ENCODE data around the gene KRTAP9-8.
"Not testable (repeated sequence)": the region's sequence is repeated elsewhere in the genome, so short reads cannot be mapped to it uniquely, and the experiment has no call there.

The KRTAP9-8 gene, protein sequence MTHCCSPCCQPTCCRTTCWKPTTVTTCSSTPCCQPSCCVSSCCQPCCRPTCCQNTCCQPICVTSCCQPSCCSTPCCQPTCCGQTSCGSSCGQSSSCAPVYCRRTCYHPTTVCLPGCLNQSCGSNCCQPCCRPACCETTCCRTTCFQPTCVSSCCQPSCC

DNA sequence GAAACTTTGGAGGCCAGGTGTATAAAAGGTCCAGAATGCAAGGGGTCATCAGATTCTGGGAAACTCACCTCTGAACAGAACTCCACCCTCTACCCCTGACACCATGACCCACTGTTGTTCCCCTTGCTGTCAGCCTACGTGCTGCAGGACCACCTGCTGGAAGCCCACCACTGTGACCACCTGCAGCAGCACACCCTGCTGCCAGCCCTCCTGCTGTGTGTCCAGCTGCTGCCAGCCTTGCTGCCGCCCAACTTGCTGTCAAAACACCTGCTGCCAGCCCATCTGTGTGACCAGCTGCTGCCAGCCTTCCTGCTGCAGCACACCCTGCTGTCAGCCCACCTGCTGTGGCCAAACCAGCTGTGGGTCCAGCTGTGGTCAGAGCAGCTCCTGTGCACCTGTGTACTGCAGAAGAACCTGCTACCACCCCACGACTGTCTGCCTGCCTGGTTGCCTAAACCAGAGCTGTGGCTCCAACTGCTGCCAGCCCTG, at the start of gene KRTAP9-8:
KRTAP9-8 (plus strand) TSS at position 51 of the 489 bp plus-strand sequence; CDS start at position 104, 53 bp downstream.
- not testable (repeated sequence) for DNase-seq

DNA sequence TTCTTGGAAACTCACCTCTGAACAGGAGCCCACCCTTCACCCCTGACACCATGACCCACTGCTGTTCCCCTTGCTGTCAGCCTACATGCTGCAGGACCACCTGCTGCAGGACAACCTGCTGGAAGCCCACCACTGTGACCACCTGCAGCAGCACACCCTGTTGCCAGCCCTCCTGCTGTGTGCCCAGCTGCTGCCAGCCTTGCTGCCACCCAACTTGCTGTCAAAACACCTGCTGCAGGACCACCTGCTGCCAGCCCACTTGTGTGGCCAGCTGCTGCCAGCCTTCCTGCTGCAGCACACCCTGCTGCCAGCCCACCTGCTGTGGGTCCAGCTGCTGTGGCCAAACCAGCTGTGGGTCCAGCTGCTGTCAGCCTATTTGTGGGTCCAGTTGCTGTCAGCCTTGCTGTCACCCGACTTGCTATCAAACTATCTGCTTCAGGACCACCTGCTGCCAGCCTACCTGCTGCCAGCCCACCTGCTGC, 47.9 kb upstream of the KRTAP9-8 start, which contains the start of gene KRTAP9-1:
KRTAP9-1 (plus strand) TSS at position 51 of the 482 bp plus-strand sequence; CDS start at position 51, 0 bp downstream.
- DNase-seq: not testable (repeated sequence)

DNA sequence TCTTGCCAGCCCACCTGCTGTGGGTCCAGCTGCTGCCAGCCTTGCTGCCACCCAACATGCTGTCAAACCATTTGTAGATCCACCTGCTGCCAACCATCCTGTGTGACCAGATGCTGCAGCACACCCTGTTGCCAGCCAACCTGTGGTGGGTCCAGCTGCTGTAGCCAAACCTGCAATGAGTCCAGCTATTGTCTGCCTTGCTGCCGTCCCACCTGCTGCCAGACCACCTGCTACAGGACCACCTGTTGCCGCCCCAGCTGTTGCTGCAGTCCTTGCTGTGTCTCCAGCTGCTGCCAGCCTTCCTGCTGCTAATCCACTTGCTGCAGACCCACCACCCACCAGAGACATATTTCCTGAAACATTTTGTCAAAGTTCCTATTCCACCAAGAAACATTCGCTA, 47.5 kb upstream of the KRTAP9-8 start:
- DNase-seq: no peak

DNA sequence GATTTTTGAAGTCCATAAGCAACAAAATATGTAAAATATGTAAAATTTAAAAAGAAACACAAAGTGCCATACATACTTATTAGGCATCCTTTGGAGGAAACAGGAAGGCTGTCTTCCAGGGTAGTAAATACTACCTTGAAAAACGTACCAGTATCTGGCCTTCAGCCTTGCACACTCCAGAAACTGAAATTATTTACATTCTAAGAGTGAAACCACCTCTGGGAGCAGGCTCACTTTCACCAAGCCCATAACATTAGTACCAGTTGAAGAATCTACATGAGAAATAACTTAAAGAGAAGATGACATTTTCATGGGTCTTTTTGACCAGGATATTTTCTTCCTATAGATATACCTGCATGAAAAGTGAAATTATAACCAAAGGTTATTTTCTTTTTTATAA, 41.7 kb upstream of the KRTAP9-8 start:
- no peak for DNase-seq

DNA sequence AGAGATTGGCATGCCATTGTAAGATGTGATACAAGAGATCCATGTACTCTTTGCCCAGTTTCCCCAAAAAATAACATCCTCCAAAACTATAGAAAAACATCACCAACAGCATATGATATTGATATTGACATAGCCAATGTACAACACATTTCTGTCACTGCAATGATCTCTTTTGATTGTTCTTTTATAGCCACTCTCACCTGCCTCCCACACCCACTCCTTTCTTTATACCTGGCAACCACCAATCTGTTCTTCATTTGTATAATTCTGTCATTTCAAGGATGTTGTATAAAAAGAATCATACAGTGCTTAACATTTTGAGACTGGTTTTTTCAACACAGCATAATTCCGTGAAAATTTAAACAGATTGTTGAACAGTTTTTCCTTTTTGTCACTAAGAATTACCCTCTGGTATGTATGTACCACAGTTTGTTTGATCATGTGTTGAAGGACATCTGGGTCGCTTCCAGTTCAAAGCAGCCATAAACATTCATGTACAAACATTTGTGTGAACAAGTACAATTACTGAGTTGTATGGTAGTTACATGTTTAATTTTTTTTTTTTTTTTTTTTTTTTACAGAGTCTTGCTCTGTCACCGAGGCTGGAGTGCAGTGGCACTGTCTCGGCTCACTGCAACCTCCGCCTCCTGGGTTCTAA, 38.2 kb upstream of the KRTAP9-8 start:
- DNase-seq: no peak

DNA sequence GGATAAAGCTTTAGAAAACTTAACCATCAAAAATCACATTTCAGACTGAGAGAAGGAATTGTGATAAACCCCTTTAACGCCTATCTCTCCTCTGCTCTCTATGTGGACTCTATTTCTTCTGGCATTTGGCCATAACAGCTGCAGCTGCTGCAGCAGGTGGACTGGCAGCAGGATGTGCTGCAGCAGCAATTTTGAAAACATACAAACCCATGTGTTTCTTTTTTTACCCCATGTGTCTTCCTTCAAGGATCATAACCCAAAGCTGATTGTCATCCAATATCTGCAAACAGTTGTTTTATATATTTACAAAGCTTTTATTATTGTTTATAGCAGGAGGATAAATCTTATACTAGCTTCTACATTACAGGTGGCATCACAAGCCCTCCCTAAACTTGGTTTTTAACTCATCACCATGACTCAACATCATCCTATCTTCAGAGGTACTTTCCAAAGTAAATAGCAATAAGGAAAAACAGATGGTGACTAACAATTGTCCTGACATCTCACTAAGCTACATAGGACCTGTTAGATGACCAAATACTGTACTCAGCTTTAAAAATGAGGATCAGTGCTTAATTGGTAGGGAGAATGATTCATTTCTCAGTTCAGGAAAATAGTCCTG, 25.8 kb upstream of the KRTAP9-8 start:
- no peak for DNase-seq

DNA sequence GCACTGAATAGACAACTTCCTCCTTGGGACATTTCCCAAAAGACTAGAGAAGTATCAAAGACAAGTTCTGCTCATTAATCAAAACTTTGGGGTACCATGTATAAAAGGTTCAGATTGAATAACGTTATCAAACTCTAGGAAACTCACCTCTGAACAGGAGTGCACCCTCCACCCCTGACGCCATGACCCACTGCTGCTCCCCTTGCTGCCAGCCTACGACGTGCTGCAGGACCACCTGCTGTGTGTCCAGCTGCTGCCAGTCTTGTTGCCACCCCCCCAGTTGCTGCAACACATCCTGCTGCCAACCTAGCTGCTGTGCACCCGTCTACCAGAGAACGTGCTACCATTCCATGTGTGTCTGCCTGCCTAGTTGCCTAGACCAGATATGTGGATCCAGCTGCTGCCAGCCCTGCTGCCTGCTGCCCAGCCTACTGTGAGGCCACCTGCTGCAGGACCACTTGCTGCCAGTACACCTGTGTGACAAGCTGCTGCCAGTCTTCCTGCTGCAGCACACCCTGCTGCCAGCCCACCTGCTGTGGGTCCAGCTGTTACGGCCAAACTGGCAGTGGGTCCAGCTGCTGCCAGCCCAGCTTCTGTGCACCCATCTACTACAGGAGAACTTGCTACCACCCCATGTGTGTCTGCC, 25.2 kb upstream of the KRTAP9-8 start:
- no peak for DNase-seq

DNA sequence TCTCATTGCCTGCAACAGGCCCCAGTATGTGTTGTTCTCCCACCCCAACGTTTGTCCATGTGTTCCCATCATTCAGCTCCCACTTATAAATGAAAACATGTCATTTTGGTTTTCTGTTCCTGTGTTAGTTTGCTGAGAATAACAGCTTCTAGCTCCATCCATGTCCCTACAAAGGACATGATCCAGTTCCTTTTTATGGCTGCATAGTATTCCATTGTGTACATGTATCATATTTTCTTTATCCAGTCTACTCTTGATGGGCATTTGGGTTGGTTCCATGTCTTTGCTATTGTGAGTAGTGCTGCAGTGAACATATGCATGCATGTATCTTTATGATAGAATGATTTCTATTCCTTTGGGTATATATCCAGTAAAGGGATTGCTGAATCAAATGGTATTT, 22.1 kb upstream of the KRTAP9-8 start:
- DNase-seq: no peak

DNA sequence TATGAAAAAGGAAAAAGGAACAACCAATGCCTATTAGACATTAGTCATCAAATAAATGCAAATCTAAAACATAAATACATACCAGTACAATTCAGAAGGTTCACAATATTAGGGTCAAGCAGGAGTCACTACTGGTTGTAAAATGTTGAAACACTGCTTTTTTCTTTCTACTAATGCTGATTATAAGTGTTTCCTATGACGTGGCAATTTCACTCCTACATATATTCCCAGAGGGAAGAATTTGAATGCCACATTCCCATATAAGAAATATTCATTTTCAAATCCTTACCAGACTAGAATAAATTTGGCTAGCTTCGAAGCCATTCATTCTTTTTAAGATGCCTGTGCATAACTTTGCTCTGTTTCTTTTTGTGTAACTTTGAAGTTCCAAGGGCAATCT, 14.0 kb upstream of the KRTAP9-8 start:
- no peak for DNase-seq

DNA sequence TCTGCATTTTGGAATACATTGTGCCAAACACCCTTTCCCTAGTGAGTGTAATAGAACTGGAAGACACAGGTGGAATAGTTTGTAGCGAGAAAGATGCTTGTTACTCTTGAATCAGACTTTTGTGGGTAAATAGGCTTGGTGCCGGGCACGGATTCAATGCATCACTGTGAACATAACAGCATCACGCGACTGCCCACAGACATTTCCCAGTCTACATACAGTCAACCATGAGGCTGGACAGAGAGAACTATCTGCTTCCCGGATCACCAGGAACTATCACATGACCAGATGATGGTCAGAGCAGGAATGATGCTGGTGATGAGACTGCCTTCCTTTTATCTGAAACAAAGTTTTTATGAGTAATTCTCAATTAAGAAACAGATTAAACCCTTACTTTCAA, 11.7 kb upstream of the KRTAP9-8 start:
- DNase-seq: no peak

DNA sequence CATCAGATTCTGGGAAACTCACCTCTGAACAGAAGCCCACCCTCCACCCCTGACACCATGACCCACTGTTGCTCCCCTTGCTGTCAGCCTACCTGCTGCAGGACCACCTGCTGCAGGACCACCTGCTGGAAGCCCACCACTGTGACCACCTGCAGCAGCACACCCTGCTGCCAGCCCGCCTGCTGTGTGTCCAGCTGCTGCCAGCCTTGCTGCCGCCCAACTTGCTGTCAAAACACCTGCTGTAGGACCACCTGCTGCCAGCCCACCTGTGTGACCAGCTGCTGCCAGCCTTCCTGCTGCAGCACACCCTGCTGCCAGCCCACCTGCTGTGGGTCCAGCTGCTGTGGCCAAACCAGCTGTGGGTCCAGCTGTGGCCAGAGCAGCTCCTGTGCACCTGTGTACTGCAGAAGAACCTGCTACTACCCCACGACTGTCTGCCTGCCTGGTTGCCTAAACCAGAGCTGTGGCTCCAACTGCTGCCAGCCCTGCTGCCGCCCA, 11.2 kb upstream of the KRTAP9-8 start, which contains the start of gene KRTAP9-2:
KRTAP9-2 (plus strand) TSS at position 51 of the 498 bp plus-strand sequence; CDS start at position 58, 7 bp downstream.
- DNase-seq: not testable (repeated sequence)

DNA sequence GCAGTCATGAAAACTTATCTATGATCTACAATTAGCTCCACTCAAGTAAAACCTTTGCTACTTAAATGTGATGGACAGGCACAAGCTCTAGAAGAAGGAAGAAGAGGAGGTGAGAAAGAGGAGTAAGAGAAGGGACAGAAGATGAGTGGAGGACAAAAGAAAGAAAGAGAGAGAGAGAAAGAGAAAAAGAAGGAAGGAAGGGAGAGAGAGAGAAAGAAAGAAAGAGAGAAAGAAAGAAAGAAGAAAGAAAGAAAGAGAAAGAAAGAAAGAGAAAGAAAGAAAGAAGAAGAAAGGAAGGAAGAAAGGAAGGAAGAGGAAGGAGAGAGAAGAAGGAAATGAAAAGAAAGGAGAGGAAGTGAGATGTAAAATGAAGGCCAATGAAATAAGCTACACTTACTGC, 7.7 kb upstream of the KRTAP9-8 start:
- DNase-seq: no peak

DNA sequence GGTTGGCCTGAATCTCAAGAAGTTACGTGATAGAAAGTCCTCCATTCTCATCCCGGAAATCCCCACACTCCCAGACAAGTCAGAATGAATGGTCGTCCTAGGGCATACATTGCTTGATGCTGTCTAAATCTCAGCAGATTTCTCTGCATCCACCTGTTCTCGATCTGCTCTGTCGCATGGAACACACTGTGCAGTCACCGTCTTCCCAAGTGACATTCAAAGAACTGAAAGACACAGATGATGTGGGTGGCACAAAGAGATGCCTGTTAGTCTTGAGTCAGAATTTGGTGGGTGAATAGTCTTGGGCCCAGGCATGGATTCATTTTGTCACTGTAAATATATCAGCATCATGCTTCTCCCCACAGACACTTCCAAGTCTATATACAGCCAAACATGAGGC, 6.1 kb upstream of the KRTAP9-8 start:
- DNase-seq: no peak

DNA sequence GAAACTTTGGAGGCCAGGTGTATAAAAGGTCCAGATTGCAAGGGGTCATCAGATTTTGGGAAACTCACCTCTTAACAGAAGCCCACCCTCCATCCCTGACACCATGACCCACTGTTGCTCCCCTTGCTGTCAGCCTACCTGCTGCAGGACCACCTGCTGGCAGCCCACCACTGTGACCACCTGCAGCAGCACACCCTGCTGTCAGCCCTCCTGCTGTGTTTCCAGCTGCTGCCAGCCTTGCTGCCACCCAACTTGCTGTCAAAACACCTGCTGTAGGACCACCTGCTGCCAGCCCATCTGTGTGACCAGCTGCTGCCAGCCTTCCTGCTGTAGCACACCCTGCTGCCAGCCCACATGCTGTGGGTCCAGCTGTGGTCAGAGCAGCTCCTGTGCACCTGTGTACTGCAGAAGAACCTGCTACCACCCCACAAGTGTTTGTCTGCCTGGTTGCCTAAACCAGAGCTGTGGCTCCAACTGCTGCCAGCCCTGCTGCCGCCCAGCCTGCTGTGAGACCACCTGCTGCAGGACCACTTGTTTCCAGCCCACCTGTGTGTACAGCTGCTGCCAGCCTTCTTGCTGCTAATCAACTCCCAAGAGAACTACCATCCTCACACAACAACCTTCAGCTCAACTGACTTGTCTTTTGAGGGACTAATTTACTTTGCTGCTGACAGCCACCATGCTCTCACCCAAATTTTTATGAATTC, 5.2 kb upstream of the KRTAP9-8 start, which contains the start of gene KRTAP9-3:
KRTAP9-3 (plus strand) TSS at position 51 of the 707 bp plus-strand sequence; CDS start at position 104, 53 bp downstream.
- not testable (repeated sequence) for DNase-seq

DNA sequence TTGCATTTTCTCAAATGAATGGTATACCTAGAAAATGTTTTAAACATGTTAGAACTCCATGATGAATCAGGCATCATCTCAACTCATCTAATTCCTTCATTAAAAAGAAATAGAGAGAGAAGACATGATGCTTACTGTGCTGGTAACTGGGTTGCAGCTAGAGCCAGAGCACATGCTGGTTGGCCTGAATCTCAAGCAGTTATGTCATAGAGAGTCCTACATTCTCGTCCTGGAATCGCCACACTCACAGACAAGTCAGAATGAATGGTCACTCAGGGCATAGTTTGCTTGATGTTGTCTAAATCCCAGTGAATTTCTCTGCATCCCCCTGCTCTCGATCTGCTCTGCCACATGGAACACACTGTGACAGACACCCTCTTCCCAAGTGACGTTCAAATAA, 683 bp upstream of the KRTAP9-8 start:
- DNase-seq: not testable (repeated sequence)

DNA sequence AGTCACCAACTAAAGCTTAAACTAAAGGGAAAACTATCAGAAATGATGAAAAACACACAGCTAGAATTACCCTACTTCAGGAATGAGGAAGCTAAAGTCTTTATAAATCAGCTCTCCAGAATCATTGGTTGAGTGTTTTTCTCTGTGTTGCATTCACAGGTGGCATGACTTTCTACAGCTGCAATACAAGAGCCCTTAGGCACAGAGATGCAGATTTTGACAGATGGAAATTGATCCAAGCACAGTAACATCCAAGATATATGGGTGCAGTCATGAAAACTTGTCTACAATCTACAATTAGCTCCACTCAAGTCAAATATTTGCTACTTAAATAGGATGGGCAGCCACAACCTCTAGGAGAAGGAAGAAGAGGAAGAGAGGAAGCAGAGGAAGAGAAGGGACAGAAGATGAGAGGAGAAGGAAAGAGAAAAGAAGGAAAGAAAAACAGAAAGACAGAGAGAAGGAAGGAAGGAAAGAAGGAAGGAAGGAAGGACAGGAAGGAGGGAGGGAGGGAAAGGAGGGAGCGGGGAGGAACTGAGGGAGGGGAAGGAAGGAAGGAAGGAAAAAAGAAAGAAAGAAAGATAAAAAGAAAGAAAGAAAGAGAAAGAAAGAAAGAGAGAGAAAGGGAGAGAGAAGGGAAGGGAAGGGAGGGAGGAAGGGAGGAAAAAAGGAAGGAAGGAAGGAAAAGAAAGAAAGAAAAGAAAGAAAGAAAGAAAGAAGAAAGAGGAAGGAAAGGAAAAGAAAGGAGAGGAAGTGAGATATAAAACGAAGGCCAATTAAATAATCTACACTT, 9.4 kb downstream of the KRTAP9-8 start:
- DNase-seq: not testable (repeated sequence)

DNA sequence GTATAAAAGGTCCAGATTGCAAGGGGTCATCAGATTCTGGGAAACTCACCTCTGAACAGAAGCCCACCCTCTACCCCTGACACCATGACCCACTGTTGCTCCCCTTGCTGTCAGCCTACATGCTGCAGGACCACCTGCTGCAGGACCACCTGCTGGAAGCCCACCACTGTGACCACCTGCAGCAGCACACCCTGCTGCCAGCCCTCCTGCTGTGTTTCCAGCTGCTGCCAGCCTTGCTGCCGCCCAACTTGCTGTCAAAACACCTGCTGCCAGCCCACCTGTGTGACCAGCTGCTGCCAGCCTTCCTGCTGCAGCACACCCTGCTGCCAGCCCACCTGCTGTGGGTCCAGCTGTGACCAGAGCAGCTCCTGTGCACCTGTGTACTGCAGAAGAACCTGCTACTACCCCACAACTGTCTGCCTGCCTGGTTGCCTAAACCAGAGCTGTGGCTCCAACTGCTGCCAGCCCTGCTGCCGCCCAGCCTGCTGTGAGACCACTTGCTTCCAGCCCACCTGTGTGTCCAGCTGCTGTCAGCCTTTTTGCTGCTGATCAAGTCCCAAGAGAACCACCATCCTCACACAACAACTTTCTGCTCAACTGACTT, 11.9 kb downstream of the KRTAP9-8 start, which contains the start of gene KRTAP9-4:
KRTAP9-4 (plus strand) TSS at position 51 of the 604 bp plus-strand sequence; CDS start at position 85, 34 bp downstream.
- not testable (repeated sequence) for DNase-seq

DNA sequence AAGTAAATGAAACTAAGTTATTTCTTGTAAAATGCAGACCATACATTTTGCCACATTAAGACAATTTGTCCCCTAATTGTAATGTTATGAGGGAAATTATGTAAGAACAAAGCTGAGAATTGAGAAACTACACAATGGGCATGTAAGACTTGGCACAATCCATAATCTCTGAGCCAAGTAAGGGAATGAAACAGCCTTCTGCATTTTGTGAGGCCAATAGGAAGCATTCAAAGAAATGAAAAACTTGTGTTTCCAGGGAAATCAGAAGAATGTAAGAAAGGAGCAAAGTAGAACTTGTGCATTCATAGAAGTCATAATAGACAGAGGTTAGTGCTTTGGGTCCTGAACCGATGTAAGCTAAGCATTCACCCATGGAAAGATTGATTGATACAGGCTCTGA, 13.5 kb downstream of the KRTAP9-8 start:
- no peak for DNase-seq

DNA sequence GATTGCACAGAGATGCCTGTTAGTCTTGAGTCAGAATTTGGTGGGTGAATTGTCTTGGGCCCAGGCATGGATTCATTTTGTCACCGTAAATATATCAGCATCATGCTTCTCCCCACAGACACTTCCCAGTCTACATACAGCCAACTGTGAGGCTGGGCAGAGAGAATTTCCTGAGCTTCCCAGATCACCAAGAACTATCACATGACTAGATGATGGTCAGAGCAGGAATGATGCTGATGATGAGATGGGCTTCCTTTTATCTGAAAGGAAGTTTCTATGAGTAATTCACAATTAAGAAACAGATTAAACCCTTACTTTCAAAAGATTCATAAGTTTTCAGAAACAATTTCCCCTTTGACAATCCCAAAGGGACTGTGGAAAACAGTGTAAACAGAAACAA, 17.1 kb downstream of the KRTAP9-8 start:
- DNase-seq: no peak

Measured in activated CD4-positive, alpha-beta T cell treated with anti-CD3 and anti-CD28 coated beads, Interleukin-2, amount 50 U/mL, for 1 hour (primary cell).